Body of pancreas (tissue), 4 donors: Measurements from ENCODE around the gene FBXO42. TPM values are rescaled to one million over a fixed set of nuclear protein-coding genes. Genes with fewer than 3 reads are reported as not detected.

Experiments
- ATAC-seq: fragments of 150-250 bp; one replicate; pipeline ENCODE4 v1.9.1; 2016
- DNase-seq, 4 donors: peaks; one replicate each; pipeline ENCODE4 v3.0.0-alpha.2; 2019
- H3K27ac ChIP-seq, 4 donors: fragments of 200-600 bp; sonication (generic); 1 replicate in 3 of 4; 2 replicates in 1 of 4; pipeline versions ENCODE4 v1.5.1 to v1.6.1; 2016 to 2019; ENCODE audit warnings: mild to moderate bottlenecking in 1 of 4, mixed read lengths in 1 of 4, moderate library complexity in 1 of 4
- H3K27me3 ChIP-seq, 2 donors: fragments of 200-600 bp; sonication (generic); one replicate each; pipeline ENCODE4 v1.6.0; 2016; ENCODE audit warnings: mild to moderate bottlenecking in 1 of 2
- H3K36me3 ChIP-seq, 2 donors: fragments of 200-600 bp; sonication (generic); replicated peaks in 1 of 2; 2 replicates each; pipeline ENCODE4 v1.5.1; 2016; ENCODE audit warnings: low read depth in 2 of 2; ENCODE audit not compliant: insufficient read depth in 1 of 2
- H3K4me1 ChIP-seq: fragments of 200-600 bp; sonication (generic); one replicate; pipeline ENCODE4 v1.6.0; 2016
- H3K4me3 ChIP-seq, 2 donors: fragments of 200-600 bp; sonication (generic); 1 replicate in 1 of 2; 2 replicates in 1 of 2; pipeline ENCODE4 v1.5.1; 2016 to 2019
- H3K9me3 ChIP-seq, 3 donors: fragments of 200-600 bp; sonication (generic); 1 replicate in 2 of 3; 2 replicates in 1 of 3; pipeline ENCODE4 v1.5.1; 2016
- POLR2A ChIP-seq, 3 donors: fragments of 450-650 bp; IDR thresholded peaks; one replicate each; pipeline ENCODE4 v1.6.1; 2016; ENCODE audit warnings: antibody characterized with exemption in 3 of 3, mild to moderate bottlenecking in 2 of 3
- WGBS, 2 donors: methylation state at CpG; one replicate each; pipeline ENCODE4 v1.1.5; 2017; 5-methylcytosine and 5-hydroxymethylcytosine counted together
- intact Hi-C: fragments of 100-400 bp; cut with DNase I; formaldehyde crosslinking; loops from one replicate; pipeline ENCODE4 v1.15.1; 2023
- total RNA-seq, 2 donors: library from RNA; depleted of rRNA; stranded (reverse); fragments of >200 nt; gene quantifications; one replicate each; pipeline ENCODE4 v1.1.0, GENCODE V29; 2016
- TF ChIP-seq, protein P1 (sequence below), 7 experiments: fragments of 450-650 bp in 4 of 7; fragments of 200-600 bp in 3 of 7; sonication (generic) in 3 of 7; IDR thresholded peaks; one replicate each; pipeline ENCODE4 v1.5.1; 2016 to 2019; ENCODE audit warnings: antibody characterized with exemption in 7 of 7

FBXO42 gene
- total RNA-seq, 2 donors from 2014 or later = 11.9 to 33.6 TPM

DNA sequence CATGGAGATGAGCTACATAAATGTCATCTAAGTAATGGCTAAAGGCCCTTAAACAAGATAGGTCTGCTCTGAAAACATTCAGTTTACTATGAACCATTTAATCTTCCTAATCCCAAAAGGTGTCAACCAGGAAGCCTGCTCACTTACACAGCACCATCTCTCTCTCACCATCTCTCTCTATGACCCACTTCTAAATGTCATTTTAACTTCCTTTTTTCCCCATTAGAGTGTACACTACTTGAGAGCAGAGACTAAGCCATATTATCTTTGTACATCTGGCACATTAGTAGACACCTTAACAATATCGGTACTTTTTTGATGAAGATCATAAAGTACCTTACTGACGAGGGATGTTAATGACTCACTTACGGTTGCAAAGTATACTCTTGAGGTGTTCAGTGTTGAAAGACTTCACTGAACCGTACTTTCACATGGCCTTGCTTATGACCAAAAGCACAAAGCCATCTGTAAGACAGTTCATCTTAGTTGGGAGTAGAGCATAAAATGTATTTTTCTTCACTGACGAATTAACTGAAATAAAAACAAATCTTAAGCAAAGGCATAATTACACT, 25.4 kb downstream of the FBXO42 start:
- H3K4me1 ChIP-seq = peaks cover 8% of the 10 kb centered on the region
- no peak for ATAC-seq

GRCh38 chr1:16324456-16324890, 27.8 kb downstream of the FBXO42 start:
- TF ChIP-seq POLR2A (IDR thresholded peaks at IDR 0.05) = no peak
- TF ChIP-seq, protein P1, sequence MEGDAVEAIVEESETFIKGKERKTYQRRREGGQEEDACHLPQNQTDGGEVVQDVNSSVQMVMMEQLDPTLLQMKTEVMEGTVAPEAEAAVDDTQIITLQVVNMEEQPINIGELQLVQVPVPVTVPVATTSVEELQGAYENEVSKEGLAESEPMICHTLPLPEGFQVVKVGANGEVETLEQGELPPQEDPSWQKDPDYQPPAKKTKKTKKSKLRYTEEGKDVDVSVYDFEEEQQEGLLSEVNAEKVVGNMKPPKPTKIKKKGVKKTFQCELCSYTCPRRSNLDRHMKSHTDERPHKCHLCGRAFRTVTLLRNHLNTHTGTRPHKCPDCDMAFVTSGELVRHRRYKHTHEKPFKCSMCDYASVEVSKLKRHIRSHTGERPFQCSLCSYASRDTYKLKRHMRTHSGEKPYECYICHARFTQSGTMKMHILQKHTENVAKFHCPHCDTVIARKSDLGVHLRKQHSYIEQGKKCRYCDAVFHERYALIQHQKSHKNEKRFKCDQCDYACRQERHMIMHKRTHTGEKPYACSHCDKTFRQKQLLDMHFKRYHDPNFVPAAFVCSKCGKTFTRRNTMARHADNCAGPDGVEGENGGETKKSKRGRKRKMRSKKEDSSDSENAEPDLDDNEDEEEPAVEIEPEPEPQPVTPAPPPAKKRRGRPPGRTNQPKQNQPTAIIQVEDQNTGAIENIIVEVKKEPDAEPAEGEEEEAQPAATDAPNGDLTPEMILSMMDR (IDR thresholded peaks at IDR 0.05) = no peak
- WGBS, 2 donors = 94 to 95% methylated on average over 6 of the region's 6 CpGs
- peaks cover 8% of the 10 kb centered on the region for H3K4me1 ChIP-seq
- peak overlapping the region in 1 of 4 donors; percentile 18 for H3K27ac ChIP-seq
- no peaks in the 10 kb centered on the region for H3K27me3 ChIP-seq
- ATAC-seq = peak; percentile 69
- no peak overlapping the region for H3K4me3 ChIP-seq
- no peaks in the 10 kb centered on the region for H3K36me3 ChIP-seq
- DNase-seq = peak in 3 of 4 donors; percentile 18 to 40 (median 24)
- intact Hi-C loops = no loop called here
- H3K9me3 ChIP-seq = no peaks in the 10 kb centered on the region

More for the DNA sequence above, 25.4 kb downstream of the FBXO42 start:
- no peak for DNase-seq
- intact Hi-C loops = no loop called here
- no peak for TF ChIP-seq POLR2A (IDR thresholded peaks at IDR 0.05)
- TF ChIP-seq, protein P1 (IDR thresholded peaks at IDR 0.05) = no peak
- Histone ChIP-seq H3K27me3 (no peaks in the 10 kb centered on the region), H3K27ac (no peak overlapping the region), H3K36me3 (no peaks in the 10 kb centered on the region), H3K9me3 (no peaks in the 10 kb centered on the region), H3K4me3 (no peak overlapping the region)
- 85 to 87% methylated on average over 5 of the region's 5 CpGs for WGBS, 2 donors

DNA sequence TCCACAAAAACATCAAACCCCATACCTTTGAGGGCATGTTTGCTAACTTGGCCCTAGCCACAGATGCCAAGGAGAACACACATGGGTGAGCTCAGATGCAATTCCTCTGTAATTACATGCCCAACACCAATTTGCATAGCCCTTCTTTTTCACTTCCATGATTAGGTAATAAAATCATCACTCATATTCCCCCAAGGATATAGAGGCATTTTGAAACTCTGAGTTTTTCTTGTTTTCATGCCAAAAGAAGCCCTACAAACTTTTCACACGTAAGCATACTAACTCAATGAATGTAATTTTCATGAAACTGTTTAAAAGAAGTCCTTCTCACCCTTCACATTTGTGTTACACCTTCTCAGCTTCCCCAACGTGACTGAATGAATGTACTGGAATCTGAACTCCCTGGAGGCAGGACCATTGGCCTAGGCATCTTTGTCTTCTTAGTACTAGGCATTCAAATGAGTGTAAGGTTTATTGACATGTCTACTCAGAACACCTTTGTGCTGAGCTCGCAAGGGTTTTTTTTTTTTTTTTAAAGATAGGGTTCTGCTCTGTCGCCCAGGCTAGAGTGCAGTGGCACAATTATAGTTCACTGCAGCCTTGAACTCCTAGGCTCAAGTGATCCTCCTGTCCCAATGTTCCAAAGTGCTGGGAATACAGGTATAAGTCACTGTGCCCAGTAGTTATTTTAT, 31.0 kb downstream of the FBXO42 start:
- H3K9me3 ChIP-seq = no peaks in the 10 kb centered on the region
- H3K27ac ChIP-seq = no peak overlapping the region
- no peak overlapping the region for H3K4me3 ChIP-seq
- H3K4me1 ChIP-seq = peaks cover 29% of the 10 kb centered on the region
- intact Hi-C loops = no loop called here
- ATAC-seq (no peak), DNase-seq (no peak)
- no peak for TF ChIP-seq POLR2A (IDR thresholded peaks at IDR 0.05)
- TF ChIP-seq, protein P1 (IDR thresholded peaks at IDR 0.05) = no peak
- 62 to 76% methylated on average over 4 of the region's 4 CpGs for WGBS, 2 donors
- no peaks in the 10 kb centered on the region for H3K27me3 ChIP-seq
- H3K36me3 ChIP-seq = no peaks in the 10 kb centered on the region

DNA sequence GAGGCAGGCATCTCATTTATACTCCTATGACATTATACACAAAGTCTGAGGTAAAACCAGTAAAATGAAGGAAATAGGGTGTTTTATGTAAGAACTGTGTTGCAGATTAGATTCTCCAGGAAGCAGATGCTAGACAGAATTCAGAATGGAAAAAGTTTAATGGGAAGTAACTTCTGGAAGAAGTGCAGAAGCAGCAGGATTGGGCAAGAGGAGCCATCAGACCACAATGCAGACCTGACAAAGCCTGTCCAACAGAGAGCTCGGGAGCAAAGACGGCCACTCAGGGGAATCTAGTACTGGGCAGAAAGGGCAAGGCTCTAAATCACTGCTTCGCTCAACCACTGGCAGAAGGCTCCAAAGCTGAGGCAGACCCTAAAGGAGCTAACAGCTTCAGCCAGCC, 33.7 kb downstream of the FBXO42 start:
- Histone ChIP-seq H3K27me3 (no peaks in the 10 kb centered on the region), H3K4me1 (peaks cover 48% of the 10 kb centered on the region), H3K27ac (no peak overlapping the region), H3K36me3 (peaks cover 0 to 5% of the 10 kb centered on the region in 2 donors), H3K9me3 (no peaks in the 10 kb centered on the region), H3K4me3 (no peak overlapping the region)
- peak in 2 of 4 donors; percentile 19 to 43 for DNase-seq
- intact Hi-C loops = no loop called here
- no peak for ATAC-seq
- WGBS, 2 donors = 83 to 85% methylated on average over 3 of the region's 3 CpGs
- TF ChIP-seq, protein P1 (IDR thresholded peaks at IDR 0.05) = no peak
- TF ChIP-seq POLR2A (IDR thresholded peaks at IDR 0.05) = no peak
